Hindlimb muscle (tissue), 1 donor: ENCODE measurements around the gene DRAM2. TPM values are rescaled to one million over a fixed set of nuclear protein-coding genes. Genes with fewer than 3 reads are reported as not detected.
"Not testable (repeated sequence)": the region's sequence is repeated elsewhere in the genome, so short reads cannot be mapped to it uniquely, and the experiment has no call there.

Source experiments
- DNase-seq: peaks from one replicate; pipeline ENCODE4 v3.0.0-alpha.2; 2013
- polyA plus RNA-seq: library from polyadenylated mRNA; unstranded; fragments of 120-200 nt; gene quantifications from one replicate; pipeline ENCODE4 v1.2.1, GENCODE V29; 2013; ENCODE audit not compliant: insufficient read length

DRAM2 gene
- polyA plus RNA-seq, 1 donor, result 41.9 TPM

DNA sequence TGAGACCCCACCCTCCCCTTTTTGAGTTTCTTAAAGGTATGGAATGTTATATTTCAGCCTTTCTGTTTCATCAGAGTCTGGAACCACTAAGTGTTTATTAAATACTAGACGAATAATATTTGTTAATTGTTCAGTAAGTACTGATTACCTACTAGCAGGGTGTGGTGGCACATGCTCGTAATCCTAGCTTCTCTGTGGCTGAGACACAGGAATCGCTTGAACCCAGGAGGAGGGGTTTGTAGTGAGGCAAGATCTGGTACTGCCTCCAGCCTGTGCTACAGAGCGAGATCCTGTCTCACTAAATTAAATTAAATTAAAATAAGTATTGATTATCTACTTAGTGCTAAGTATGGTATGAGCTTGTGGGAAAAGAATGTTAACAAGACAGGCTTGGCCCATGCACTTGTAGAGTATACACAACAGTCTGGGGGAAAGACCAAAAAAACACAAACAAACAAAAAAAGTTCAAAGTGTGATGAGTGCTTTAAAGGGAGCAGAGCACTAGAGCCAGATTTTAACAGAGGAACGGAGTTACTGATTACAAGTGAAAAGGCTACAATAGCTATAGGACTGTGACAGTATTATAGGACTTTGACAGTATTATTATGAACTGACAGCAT, 2.6 kb upstream of the DRAM2 start:
- DNase-seq, result no peak

DNA sequence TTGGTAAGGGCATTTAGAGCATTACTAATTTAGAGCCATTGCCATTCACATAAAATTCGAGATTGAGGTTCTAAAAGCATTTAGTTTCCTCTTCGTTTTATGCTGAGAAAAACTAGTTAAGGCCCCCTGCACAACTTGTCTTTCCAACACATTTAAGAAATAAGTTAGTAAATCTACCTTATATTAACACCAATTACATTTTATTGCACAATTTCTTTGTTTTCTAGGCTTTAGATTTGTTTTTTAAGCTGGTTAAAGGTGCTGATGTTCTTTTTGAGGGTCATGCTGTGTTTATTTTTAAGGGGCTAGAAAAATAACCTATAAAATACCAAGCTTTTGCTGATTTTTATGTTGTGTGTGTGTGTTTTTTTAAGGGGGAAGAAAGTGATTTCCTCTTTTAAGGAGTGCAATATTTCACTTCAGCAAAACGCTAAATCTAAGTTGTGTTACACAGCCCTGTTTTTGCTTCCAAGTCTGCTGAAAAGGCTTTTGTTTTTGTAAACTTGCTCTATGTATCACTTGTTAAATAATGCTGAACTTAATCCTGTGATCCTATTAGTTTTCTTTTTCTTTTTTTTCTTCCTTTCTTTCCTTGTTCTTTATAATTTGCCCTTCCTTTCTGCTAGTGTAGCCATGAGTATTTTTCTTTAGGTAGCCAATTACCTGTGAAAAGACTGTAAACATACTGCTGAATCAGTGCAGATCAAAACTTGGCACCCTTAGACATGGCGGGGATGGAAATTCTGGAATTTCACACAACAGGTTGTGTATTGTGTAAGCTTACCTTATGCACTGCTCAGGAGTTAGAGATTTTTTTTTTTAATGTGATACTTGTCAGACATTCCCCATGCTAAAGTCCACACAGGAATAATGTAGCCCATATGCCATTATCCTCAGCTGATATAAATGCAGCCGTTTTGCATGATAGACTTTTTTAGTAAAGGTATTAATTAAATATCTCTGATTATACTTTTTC, 1.6 kb upstream of the DRAM2 start:
- no peak for DNase-seq

DNA sequence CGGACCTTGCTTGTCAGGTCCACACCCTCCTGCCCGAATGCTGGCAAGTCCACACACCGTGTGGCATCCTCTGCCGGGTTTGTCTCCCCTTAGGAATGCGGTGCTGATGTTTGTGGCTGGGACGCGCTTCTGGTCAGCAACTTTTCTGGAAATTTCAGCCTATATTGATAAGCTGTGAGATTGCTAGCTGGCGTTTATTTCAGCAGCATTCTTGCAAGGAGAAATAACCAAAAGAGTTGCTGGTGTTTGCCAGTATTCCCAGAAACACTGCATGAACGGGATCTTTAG, 731 bp upstream of the DRAM2 start:
- DNase-seq, result no peak

- peak; percentile 54 for DNase-seq
Measured at GRCh38 chr1:111139324-111139955, 453 bp downstream of the DRAM2 start.

- no peak for DNase-seq
Measured at GRCh38 chr1:111133866-111134265, 6.0 kb downstream of the DRAM2 start.

DNA sequence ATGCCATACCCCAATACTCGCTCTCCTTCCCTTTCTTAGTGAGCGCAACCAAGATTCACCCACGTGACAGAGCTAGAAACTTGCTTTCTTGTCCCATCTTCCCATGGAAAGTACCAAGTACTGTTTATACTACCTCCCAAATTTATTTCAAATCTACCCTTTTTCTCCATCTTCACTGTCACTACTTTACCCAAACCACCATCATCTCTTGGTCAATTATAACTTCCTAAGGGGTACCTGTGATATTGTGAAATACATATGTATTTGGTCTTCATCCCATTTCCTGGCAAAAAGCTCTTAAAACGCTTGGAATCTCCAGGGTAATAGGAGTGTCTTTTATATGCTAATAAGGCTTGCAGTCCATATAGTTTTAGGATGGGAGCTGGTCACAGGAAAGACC, 8.2 kb downstream of the DRAM2 start:
- no peak for DNase-seq

- DNase-seq, result no peak
Measured at GRCh38 chr1:111129376-111129775, 10.5 kb downstream of the DRAM2 start.

DNA sequence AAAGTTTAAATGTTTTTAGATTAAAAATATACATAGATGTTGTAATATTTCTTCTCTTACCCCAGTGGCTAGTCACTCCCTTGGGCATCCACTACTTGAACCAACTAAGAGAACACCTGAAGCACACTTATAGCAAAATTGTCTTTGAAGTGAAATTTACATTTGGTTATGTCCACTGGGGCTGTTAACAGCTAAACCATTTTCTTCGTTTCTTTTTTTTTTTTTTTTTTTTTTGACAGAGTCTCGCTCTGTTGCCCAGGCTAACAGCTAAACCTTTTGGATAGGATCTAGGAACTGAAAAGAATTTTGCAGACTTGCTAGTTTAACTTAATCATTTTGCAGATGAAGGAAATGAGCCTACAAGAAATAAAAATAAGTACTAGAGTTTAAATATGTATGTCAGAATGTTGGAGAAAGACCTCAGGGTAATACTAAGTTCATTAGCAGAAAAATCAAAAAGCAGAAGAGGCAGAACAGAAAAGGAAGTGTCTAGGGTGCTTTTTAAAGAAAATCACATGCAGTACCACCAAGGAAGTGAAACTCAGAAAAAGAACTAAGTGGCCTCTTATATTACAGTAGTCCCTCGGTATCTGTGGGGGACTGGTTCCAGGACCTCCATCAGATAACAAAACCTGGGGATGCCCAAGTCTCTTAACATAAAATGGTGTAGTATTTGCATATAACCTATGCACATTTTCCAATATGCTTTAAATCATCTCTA, 11.8 kb downstream of the DRAM2 start:
- no peak for DNase-seq

DNA sequence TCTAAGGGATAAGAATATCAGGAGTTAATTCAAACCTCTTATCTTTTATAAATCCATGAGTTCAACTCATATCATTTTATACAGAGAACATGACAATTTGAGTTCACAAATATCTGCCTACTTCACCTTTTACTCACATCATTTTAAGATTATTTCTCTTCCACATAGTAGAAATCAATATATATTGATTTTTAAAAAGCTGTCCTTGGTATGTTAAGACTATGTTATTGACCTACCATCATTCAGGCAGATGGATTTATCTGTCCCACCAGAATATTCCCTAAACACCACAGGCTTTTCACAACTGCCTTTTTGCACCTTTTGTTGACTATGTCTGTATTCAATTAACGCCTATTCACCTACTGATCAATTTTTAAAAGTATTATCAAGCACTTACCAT, 13.5 kb downstream of the DRAM2 start:
- DNase-seq, result no peak

- DNase-seq, result no peak
Measured at GRCh38 chr1:111116496-111116895, 23.4 kb downstream of the DRAM2 start.

DNA sequence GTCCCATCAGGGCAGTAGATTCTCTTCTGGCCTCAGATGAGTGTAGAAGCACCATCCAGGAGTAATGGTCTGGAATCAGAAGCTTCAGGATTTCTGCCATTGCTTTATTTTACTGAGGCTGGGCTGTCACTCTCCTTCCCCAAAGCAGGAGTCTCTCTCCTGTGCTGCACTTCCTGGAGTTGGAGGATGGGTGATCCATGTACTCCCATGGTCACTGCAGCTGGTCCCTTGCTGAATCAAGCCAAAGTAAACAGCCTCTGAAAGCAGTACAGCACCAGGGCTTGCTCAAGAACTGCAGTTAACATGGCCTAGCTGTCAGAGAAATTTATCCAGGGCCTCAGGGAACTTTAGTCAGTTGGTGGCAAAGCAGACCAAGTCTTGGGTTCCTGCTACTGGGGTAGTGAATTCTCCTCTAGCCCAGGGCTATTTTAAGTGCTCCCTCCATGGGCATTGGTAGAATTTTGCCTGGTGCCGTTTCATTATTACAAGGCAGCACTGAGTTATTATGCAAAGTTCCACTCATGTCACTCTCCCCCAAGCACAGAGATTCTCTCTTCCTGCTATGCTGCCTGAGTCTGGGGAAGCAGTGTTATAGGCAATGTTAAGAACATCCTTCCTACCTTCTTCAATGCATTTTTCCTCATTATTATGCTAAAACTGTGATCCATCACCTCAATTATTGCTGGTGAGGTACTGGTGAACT, 29.5 kb downstream of the DRAM2 start:
- DNase-seq, result no peak

DNA sequence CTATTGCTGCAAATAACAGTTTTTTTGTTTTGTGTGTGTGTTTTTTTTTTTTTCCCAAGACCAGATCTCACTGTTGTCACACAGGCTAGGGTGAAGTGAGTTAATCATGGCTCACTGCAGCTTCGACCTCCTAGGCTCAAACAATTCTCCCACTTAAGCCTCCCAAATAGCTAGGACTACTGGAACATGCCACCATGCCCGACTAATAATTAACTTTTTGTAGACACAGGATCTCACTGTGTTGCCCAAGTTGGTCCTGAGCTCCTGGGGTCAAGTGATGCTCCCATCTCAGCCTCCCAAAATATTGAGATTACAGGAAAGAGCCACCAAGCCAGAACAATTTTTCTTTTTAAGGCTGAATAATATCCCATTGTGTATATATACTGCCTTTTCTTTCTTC, 34.9 kb downstream of the DRAM2 start:
- DNase-seq, result no peak

DNA sequence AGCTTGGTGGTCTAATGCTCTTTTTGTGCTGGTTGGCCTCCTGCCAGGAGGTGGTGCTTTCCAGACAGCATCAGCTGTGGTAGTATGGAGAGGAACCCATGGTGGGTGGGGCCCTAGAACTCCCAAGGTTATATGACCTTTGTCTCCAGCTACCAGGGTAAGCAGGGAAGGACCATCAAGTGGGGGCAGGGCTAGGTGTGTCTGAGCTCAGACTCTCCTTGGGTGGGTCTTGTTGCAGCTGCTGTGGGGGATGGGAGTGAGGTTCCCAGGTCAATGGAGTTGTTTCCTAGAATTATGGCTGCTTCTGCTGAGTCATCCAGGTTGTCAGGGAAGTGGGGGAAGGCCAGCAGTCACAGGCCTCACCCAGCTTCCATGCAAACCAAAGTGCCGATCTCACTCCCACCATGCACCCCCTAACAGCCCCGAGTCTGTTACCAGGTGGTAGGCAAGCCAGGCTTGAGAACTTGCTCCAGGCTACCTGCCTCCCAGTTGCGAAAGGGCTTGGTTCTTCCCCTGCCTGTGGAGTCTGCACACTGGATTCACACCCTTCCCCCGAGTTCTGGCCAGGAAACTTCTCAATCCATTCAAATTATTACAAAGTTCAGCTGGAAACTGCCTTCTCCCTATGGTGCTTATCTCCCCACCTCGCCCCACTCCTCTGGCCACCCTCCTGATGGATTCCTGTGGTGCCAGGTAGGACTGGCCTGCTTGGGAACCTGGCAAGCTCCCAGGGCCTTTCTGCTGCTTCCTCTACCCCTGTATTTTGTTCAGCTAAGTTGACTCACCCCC, 37.8 kb downstream of the DRAM2 start:
- no peak for DNase-seq

- DNase-seq, result no peak
Measured at GRCh38 chr1:111099289-111099688, 40.6 kb downstream of the DRAM2 start.

DNA sequence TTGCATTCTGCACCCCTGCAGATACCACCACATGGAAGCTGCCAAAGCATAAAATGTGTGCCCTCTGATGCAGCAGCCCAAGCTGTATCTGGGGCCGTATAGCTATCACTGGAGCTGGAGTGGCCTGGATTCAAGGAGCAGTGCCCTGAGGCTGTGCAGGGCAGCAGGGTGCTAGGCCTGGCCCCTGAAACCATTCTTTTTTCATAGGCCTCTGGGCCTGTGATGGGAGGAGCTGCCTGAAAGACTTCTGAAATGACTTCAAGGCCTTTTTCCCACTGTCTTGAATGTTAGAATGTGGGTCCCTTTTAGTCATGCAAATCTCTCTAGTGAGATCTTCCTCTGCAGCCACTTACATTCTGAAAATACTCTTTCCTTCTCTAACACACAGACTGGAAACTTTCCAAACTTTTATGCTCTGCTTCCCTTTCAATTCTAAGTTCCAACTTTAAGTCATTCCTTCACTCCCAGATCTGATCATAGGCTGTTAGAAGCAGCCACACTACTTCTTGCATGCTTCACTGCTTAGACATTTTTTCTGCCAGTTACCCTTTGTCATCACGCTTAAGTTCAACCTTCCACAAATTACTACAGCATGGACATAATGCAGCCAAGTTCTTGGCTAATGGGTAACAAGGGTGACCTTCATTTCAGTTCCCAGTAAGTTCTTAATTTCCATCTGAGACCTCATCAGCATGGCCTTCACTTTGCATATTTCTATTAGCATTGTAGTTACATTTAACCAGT, 42.4 kb downstream of the DRAM2 start:
- DNase-seq, result no peak

GRCh38 chr1:111095421-111095820, 44.5 kb downstream of the DRAM2 start:
- DNase-seq, result not testable (repeated sequence)

DNA sequence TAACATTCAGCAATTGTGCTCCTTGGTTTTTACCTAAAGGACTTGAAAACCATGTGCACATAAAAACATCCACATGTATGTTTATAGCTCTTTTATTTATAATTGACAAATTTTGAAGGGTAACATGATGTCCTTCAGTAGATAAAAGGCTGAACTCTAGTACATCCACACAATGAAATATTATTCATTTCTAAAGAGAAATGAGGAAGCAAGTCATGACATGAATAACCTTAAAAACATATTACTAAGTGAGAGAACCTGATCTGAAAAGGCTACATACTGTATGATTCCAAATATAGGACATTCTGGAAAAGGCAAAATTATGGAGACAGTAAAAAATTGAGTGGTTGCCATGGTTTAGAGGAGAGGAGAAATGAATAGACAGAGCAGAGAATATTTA, 50.3 kb downstream of the DRAM2 start:
- DNase-seq, result no peak

- DNase-seq, result no peak
Measured at GRCh38 chr1:111085676-111086075, 54.2 kb downstream of the DRAM2 start.

- no peak for DNase-seq
Measured at GRCh38 chr1:111084999-111085398, 54.9 kb downstream of the DRAM2 start.

DNA sequence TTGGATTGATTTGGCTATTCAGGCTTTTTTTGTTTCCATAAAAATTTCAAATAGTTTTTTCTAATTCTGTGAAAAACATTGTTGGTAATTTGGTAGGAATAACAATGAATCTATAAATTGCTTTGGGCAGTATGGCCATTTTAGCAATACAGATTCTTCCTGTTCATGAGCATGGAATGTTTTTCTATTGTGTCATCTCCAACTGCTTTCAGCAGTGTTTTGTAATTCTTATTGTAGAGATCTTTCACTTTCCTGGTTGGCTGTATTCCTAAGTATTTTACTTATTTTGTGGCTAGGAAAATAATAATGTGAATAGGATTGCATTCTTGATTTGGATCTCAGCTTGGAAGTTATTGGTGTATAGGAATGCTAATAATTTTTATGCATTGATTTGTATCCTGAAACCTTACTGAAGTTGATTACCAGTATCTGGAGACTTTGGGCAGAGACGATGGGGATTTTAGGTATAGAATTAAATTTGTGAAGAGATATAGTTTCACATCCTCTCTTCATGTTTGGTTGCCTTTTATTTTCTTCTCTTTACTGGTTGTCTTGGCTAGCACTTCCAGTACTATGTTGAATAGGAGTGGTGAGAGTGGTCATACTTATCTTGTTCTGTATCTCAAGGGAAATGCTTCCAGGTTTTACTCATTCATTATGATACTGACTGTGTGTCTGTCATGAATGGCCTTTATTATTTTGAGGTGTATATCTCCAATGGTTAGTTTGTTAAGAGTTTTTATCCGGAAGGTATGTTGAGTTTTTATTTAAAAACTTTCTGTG, 57.3 kb downstream of the DRAM2 start:
- no peak for DNase-seq
